GM19468 (cell line): ENCODE data around the gene NFS1.

ENCODE experiments used
- ATAC-seq: cut with Tn5 transposase; IDR thresholded peaks from one replicate; pipeline ENCODE4 v1.9.1; 2021; ENCODE audit warnings: mild to moderate bottlenecking, moderate library complexity, moderate number of reproducible peaks; ENCODE audit not compliant: unreplicated experiment; ENCODE audit errors: extremely low read depth

The NFS1 gene

DNA sequence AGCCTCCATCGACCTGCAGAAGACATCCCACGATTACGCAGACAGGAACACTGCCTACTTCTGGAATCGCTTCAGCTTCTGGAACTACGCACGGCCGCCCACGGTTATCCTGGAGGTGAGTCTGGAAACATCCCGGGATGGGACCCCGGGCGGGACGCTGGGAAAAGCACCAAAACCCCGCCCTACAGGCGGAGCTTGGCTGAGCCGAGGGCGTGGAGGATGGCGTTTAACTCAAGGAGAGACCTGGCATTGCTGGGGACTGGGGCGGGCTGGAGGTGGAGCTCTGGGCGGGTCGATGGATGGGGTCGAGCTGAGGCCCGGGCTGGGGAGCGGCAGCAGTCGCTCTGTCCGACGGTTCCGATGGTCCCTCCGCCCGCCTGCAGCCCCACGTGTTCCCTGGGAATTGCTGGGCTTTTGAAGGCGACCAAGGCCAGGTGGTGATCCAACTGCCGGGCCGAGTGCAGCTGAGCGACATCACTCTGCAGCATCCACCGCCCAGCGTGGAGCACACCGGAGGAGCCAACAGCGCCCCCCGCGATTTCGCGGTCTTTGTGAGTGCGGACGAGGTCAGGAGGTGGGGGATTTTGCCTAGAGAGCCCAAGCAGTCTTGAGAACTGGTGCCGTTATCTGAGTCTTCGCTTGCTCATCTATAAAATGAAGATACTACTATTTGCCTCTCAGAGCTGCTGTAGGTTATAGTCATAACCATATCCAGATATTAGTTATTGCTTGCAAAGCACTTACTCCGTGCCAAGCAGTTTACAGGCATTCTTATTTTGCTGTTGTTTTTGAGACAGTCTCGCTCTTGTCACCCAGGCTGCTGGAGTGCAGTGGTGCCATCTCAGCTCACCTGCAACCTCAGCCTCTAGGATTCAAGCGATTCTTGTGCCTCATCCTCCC lies 79.7 kb downstream of the NFS1 start:
- no peak for ATAC-seq

DNA sequence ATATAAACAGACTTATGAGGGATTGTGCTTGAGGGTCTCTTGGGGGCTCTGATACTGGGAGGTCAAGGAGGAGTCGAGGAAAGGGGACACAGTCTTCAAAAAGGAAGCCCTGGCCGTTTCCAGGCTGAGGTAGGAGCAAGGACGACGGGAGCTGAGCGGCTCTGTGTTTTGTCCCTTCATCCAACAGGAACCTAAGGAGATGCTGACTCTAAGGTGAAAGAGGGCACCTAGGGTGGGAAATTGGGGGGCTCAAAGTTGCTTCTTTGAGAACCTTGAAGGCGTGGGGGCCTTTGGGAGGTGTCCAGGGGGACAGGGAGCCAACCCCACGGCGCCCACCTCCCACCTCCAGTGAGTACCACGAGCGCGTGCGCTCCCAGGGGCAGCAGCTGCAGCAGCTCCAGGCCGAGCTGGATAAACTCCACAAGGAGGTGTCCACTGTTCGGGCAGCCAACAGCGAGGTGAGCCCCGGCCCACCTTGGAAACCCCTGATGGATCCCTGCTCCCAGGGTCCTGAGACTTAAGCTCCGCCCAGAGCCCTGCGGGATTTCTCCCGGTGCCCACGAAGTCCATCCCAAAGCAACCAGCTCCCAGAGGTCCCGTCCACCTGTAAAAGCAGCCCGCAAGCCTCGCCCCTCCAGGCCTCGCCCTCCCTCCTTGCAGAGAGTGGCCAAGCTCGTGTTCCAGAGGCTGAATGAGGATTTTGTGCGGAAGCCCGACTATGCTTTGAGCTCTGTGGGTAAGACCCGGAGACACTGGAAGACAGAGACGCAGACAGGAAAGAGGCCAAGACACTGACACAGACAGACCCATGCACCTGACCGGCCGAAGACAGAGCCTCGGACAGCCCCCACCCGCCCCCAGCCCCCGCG lies 80.7 kb downstream of the NFS1 start:
- ATAC-seq: no peak
